Body of pancreas (tissue), 4 donors: ENCODE results near the gene GSK3B.

Source experiments
- CTCF ChIP-seq, 7 experiments: fragments of 450-650 bp in 4 of 7; fragments of 200-600 bp in 3 of 7; sonication (generic) in 3 of 7; IDR thresholded peaks; one replicate each; pipeline ENCODE4 v1.5.1; 2016 to 2019; ENCODE audit warnings: antibody characterized with exemption in 7 of 7
- POLR2A ChIP-seq, 3 donors: fragments of 450-650 bp; IDR thresholded peaks; one replicate each; pipeline ENCODE4 v1.6.1; 2016; ENCODE audit warnings: antibody characterized with exemption in 3 of 3, mild to moderate bottlenecking in 2 of 3

DNA sequence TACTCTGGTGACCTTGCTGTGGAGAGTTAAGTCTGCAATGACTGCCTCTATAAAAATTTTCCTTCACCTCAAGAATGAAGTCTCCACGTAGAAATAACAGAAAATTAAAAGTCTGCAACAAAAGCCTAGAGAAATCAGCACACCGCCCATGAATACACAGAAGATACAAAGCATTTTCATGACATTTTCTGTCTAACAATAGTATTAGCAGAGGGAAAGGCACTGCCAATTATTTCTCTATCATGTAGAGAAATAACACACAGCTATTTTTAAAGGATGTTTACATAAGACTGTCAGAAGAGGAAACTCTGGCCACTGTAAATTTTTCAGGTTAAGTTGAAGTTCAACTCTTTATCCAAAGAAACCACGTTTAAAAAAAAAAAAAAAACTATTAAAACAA is 80.8 kb downstream of the GSK3B start:
- TF ChIP-seq CTCF (IDR thresholded peaks at IDR 0.05) (no peak), POLR2A (IDR thresholded peaks at IDR 0.05) (no peak)
